Measurements from ENCODE around the gene FAU.

Gene FAU

DNA sequence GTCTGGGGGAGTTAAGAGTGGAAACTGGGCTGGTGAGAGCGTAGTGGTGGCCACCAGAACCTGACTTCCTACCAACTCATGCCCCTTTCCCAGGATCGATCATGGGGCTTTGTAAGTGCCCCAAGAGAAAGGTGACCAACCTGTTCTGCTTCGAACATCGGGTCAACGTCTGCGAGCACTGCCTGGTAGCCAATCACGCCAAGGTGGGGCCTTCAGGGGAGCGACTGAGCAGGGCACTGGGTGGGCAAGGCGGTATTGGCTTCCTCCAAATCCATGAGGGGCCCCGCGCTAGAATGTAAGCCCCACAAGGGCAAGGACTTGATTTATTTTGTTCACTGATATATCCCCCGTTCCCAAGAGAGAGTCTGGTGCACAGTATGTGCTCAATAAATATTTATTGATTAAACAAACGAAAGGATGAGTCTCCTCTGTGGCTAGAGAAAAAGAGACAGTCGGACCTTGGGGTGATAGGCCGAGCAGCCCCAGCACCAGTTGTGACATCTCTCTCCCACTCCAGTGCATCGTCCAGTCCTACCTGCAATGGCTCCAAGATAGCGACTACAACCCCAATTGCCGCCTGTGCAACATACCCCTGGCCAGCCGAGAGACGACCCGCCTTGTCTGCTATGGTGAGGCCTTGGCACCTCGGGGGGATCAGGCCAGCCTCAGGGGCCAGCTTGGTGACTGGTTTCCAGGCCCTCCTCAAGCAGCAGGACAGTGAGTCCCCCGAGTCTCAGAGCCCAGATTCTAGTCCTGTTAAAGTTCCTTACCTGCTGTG is 37.1 kb downstream of the FAU start:
- H3K4me3 ChIP-seq (replicated peaks; ENCODE audit: low read depth, low read length): peak overlapping the region; percentile 73
- H3K36me3 ChIP-seq (ENCODE audit: control insufficient read depth, insufficient read depth, low read length): peaks cover 29% of the 10 kb centered on the region
- no peak for DNase-seq (ENCODE audit: extremely low read depth, insufficient read length)
- H3K27me3 ChIP-seq (replicated peaks; ENCODE audit: control insufficient read depth, insufficient read depth, low read length): no peaks in the 10 kb centered on the region
- TF ChIP-seq, protein P1, sequence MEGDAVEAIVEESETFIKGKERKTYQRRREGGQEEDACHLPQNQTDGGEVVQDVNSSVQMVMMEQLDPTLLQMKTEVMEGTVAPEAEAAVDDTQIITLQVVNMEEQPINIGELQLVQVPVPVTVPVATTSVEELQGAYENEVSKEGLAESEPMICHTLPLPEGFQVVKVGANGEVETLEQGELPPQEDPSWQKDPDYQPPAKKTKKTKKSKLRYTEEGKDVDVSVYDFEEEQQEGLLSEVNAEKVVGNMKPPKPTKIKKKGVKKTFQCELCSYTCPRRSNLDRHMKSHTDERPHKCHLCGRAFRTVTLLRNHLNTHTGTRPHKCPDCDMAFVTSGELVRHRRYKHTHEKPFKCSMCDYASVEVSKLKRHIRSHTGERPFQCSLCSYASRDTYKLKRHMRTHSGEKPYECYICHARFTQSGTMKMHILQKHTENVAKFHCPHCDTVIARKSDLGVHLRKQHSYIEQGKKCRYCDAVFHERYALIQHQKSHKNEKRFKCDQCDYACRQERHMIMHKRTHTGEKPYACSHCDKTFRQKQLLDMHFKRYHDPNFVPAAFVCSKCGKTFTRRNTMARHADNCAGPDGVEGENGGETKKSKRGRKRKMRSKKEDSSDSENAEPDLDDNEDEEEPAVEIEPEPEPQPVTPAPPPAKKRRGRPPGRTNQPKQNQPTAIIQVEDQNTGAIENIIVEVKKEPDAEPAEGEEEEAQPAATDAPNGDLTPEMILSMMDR (IDR thresholded peaks at IDR 0.05; ENCODE audit: insufficient read depth, low read length, poor library complexity, severe bottlenecking): no peak

DNA sequence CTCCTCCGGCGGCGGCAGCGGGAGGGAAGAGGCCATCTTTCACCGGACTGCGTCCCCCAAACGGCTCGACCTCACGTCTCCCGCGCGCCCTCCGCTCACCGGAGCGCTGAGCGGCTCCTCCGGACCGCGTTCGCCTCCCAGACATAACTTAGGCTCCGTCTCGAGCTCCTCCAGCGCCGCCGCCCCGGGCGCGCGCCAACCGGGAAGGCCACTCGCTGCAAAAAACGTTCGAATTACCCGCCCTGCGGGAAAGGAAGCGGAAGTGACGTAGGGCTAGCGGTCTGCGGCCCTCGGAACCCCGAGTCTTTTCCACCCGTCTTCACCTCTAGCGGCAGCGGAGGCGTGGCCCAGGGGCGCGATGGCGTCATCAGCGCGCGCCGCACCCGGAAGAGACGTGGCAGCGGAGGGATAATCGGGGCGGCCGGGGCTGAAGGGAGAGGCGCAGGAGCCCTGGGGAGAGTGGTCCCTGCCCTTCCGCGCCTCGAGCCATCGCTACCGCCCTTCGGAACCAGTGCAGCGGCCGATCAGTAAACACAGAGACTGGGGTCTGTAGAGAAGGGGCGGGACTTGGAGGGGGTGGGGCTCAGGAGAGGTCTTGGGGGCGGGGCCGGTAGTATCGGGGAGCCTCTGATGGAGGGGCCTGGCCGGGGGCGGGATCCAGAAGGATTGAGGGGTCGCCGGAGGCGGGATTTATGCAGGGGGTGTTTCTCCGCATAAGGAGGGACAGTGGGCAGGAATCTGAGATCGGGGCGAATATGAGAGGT is 37.9 kb downstream of the FAU start, which contains the start of the genes CDCA5 and ZFPL1:
TSS of gene CDCA5 (minus strand) at position 207 of the 764 bp plus-strand sequence. CDS start at position 145, 62 bp downstream.
TSS of gene ZFPL1 (plus strand) at position 389 of the 764 bp plus-strand sequence. CDS start 477 bp downstream, outside the sequence.
- H3K36me3 ChIP-seq (ENCODE audit: control insufficient read depth, insufficient read depth, low read length): peaks cover 24% of the 10 kb centered on the region
- H3K4me3 ChIP-seq (replicated peaks; ENCODE audit: low read depth, low read length): peak within 1 kb of the TSS; percentile 73
- no peaks in the 10 kb centered on the region for H3K27me3 ChIP-seq (replicated peaks; ENCODE audit: control insufficient read depth, insufficient read depth, low read length)
- DNase-seq (ENCODE audit: extremely low read depth, insufficient read length): peak; percentile 97
- TF ChIP-seq, protein P1 (IDR thresholded peaks at IDR 0.05; ENCODE audit: insufficient read depth, low read length, poor library complexity, severe bottlenecking): no peak

- H3K4me3 ChIP-seq (replicated peaks; ENCODE audit: low read depth, low read length): peak overlapping the region; percentile 73
- TF ChIP-seq, protein P1 (IDR thresholded peaks at IDR 0.05; ENCODE audit: insufficient read depth, low read length, poor library complexity, severe bottlenecking): no peak
- no peaks in the 10 kb centered on the region for H3K27me3 ChIP-seq (replicated peaks; ENCODE audit: control insufficient read depth, insufficient read depth, low read length)
- H3K36me3 ChIP-seq (ENCODE audit: control insufficient read depth, insufficient read depth, low read length): peaks cover 25% of the 10 kb centered on the region
- DNase-seq (ENCODE audit: extremely low read depth, insufficient read length): no peak
Measured at GRCh38 chr11:65083134-65083833, 38.6 kb downstream of the FAU start.

- Histone ChIP-seq H3K4me3 (replicated peaks; ENCODE audit: low read depth, low read length) (peak overlapping the region; percentile 20), H3K36me3 (ENCODE audit: control insufficient read depth, insufficient read depth, low read length) (peaks cover 17% of the 10 kb centered on the region), H3K27me3 (replicated peaks; ENCODE audit: control insufficient read depth, insufficient read depth, low read length) (no peaks in the 10 kb centered on the region)
- DNase-seq (ENCODE audit: extremely low read depth, insufficient read length): no peak
- TF ChIP-seq, protein P1 (IDR thresholded peaks at IDR 0.05; ENCODE audit: insufficient read depth, low read length, poor library complexity, severe bottlenecking): no peak
Measured at GRCh38 chr11:65078786-65079342, 43.1 kb downstream of the FAU start.

GRCh38 chr11:65078151-65078550 is 43.8 kb downstream of the FAU start:
- Histone ChIP-seq H3K27me3 (replicated peaks; ENCODE audit: control insufficient read depth, insufficient read depth, low read length) (no peaks in the 10 kb centered on the region), H3K36me3 (ENCODE audit: control insufficient read depth, insufficient read depth, low read length) (peaks cover 17% of the 10 kb centered on the region), H3K4me3 (replicated peaks; ENCODE audit: low read depth, low read length) (peak overlapping the region; percentile 12)
- TF ChIP-seq, protein P1 (IDR thresholded peaks at IDR 0.05; ENCODE audit: insufficient read depth, low read length, poor library complexity, severe bottlenecking): peak; percentile 88
- no peak for DNase-seq (ENCODE audit: extremely low read depth, insufficient read length)

All from GM06990 (cell line).